ENCODE measurements around the gene PCK1. TPM values are rescaled to one million over a fixed set of nuclear protein-coding genes. Genes with fewer than 3 reads are reported as not detected.
A peak's percentile ranks its signal among the peaks of the same experiment; 100 is the strongest.

The PCK1 gene
- total and polyA plus RNA-seq, 9 donors: 0.05 to 1.5 (median 0.16) TPM; not detected in 1

- H3K4me1 ChIP-seq (ENCODE audit: control insufficient read depth, insufficient read depth, low read length): peaks cover 21% of the 10 kb centered on the region
- no peaks in the 10 kb centered on the region for H3K36me3 ChIP-seq (ENCODE audit: control insufficient read depth, insufficient read depth, low read length)
- 87% methylated on average over 3 of the region's 6 CpGs for WGBS (ENCODE audit: insufficient coverage)
- H3K27ac ChIP-seq (ENCODE audit: low read length): no peak overlapping the region
- H3K4me3 ChIP-seq (ENCODE audit: low read length): no peak overlapping the region
- H3K9me3 ChIP-seq (replicated peaks; ENCODE audit: control insufficient read depth, low read depth, low read length): peaks cover 4% of the 10 kb centered on the region
- H3K27me3 ChIP-seq (ENCODE audit: control insufficient read depth, insufficient read depth, low read length): peaks cover 9% of the 10 kb centered on the region
- DNase-seq: no peak
These were observed 28.3 kb downstream of the PCK1 start for GRCh38 chr20:57589123-57589727.

GRCh38 chr20:57589728-57590484 lies 29.0 kb downstream of the PCK1 start:
- Histone ChIP-seq H3K36me3 (ENCODE audit: control insufficient read depth, insufficient read depth, low read length) (no peaks in the 10 kb centered on the region), H3K9me3 (replicated peaks; ENCODE audit: control insufficient read depth, low read depth, low read length) (peaks cover 4% of the 10 kb centered on the region), H3K27me3 (ENCODE audit: control insufficient read depth, insufficient read depth, low read length) (peaks cover 9% of the 10 kb centered on the region), H3K4me1 (ENCODE audit: control insufficient read depth, insufficient read depth, low read length) (peaks cover 18% of the 10 kb centered on the region), H3K4me3 (ENCODE audit: low read length) (no peak overlapping the region), H3K27ac (ENCODE audit: low read length) (no peak overlapping the region)
- peak; percentile 39 for DNase-seq
- WGBS (ENCODE audit: insufficient coverage): 58% methylated on average over 10 of the region's 16 CpGs

GRCh38 chr20:57590485-57591288 lies 29.8 kb downstream of the PCK1 start:
- Histone ChIP-seq H3K4me1 (ENCODE audit: control insufficient read depth, insufficient read depth, low read length) (peaks cover 10% of the 10 kb centered on the region), H3K27me3 (ENCODE audit: control insufficient read depth, insufficient read depth, low read length) (peaks cover 5% of the 10 kb centered on the region), H3K36me3 (ENCODE audit: control insufficient read depth, insufficient read depth, low read length) (no peaks in the 10 kb centered on the region), H3K27ac (ENCODE audit: low read length) (no peak overlapping the region), H3K9me3 (replicated peaks; ENCODE audit: control insufficient read depth, low read depth, low read length) (peaks cover 4% of the 10 kb centered on the region), H3K4me3 (ENCODE audit: low read length) (no peak overlapping the region)
- 81% methylated on average over 17 of the region's 18 CpGs for WGBS (ENCODE audit: insufficient coverage)
- DNase-seq: no peak

GRCh38 chr20:57591289-57592229 lies 30.6 kb downstream of the PCK1 start:
- Histone ChIP-seq H3K4me3 (ENCODE audit: low read length) (no peak overlapping the region), H3K27ac (ENCODE audit: low read length) (no peak overlapping the region), H3K4me1 (ENCODE audit: control insufficient read depth, insufficient read depth, low read length) (peaks cover 4% of the 10 kb centered on the region), H3K27me3 (ENCODE audit: control insufficient read depth, insufficient read depth, low read length) (peaks cover 3% of the 10 kb centered on the region), H3K36me3 (ENCODE audit: control insufficient read depth, insufficient read depth, low read length) (no peaks in the 10 kb centered on the region), H3K9me3 (replicated peaks; ENCODE audit: control insufficient read depth, low read depth, low read length) (peaks cover 4% of the 10 kb centered on the region)
- DNase-seq: no peak
- 71% methylated on average over 8 of the region's 15 CpGs for WGBS (ENCODE audit: insufficient coverage)

GRCh38 chr20:57592263-57593092 lies 31.6 kb downstream of the PCK1 start:
- H3K36me3 ChIP-seq (ENCODE audit: control insufficient read depth, insufficient read depth, low read length): no peaks in the 10 kb centered on the region
- no peak for DNase-seq
- H3K4me1 ChIP-seq (ENCODE audit: control insufficient read depth, insufficient read depth, low read length): peaks cover 10% of the 10 kb centered on the region
- no peak overlapping the region for H3K27ac ChIP-seq (ENCODE audit: low read length)
- peaks cover 3% of the 10 kb centered on the region for H3K27me3 ChIP-seq (ENCODE audit: control insufficient read depth, insufficient read depth, low read length)
- H3K4me3 ChIP-seq (ENCODE audit: low read length): no peak overlapping the region
- H3K9me3 ChIP-seq (replicated peaks; ENCODE audit: control insufficient read depth, low read depth, low read length): peaks cover 4% of the 10 kb centered on the region
- 86% methylated on average over 21 of the region's 22 CpGs for WGBS (ENCODE audit: insufficient coverage)

GRCh38 chr20:57593134-57593886 lies 32.4 kb downstream of the PCK1 start:
- Histone ChIP-seq H3K36me3 (ENCODE audit: control insufficient read depth, insufficient read depth, low read length) (no peaks in the 10 kb centered on the region), H3K27me3 (ENCODE audit: control insufficient read depth, insufficient read depth, low read length) (peaks cover 3% of the 10 kb centered on the region), H3K9me3 (replicated peaks; ENCODE audit: control insufficient read depth, low read depth, low read length) (no peaks in the 10 kb centered on the region), H3K4me3 (ENCODE audit: low read length) (no peak overlapping the region), H3K27ac (ENCODE audit: low read length) (no peak overlapping the region), H3K4me1 (ENCODE audit: control insufficient read depth, insufficient read depth, low read length) (peaks cover 10% of the 10 kb centered on the region)
- DNase-seq: peak; percentile 23
- WGBS (ENCODE audit: insufficient coverage): 38% methylated on average over 15 of the region's 17 CpGs

- H3K4me1 ChIP-seq (ENCODE audit: control insufficient read depth, insufficient read depth, low read length): peaks cover 10% of the 10 kb centered on the region
- no peak overlapping the region for H3K4me3 ChIP-seq (ENCODE audit: low read length)
- H3K9me3 ChIP-seq (replicated peaks; ENCODE audit: control insufficient read depth, low read depth, low read length): no peaks in the 10 kb centered on the region
- 45% methylated on average over 14 of the region's 27 CpGs for WGBS (ENCODE audit: insufficient coverage)
- peak; percentile 56 for DNase-seq
- H3K27me3 ChIP-seq (ENCODE audit: control insufficient read depth, insufficient read depth, low read length): no peaks in the 10 kb centered on the region
- H3K36me3 ChIP-seq (ENCODE audit: control insufficient read depth, insufficient read depth, low read length): no peaks in the 10 kb centered on the region
- H3K27ac ChIP-seq (ENCODE audit: low read length): no peak overlapping the region
These were observed 33.4 kb downstream of the PCK1 start for GRCh38 chr20:57594092-57594951.

Measured in muscle of leg (tissue), 11 donors.